Muscle layer of colon (tissue), 2 donors: ENCODE data around the gene TMEM165.

Experiments used
- H3K27ac ChIP-seq: one replicate; pipeline ENCODE4 v1.7.0; 2013; ENCODE audit warnings: low read depth, mild to moderate bottlenecking, low read length, moderate library complexity
- H3K27me3 ChIP-seq, 2 donors: one replicate each; pipeline ENCODE4 v1.7.0; 2013; ENCODE audit warnings: low read length in 2 of 2, mild to moderate bottlenecking in 2 of 2; ENCODE audit not compliant: insufficient read depth in 2 of 2, control insufficient read depth in 1 of 2
- H3K36me3 ChIP-seq: one replicate; pipeline ENCODE4 v1.7.0; 2013; ENCODE audit warnings: mild to moderate bottlenecking, low read length; ENCODE audit not compliant: insufficient read depth
- H3K4me1 ChIP-seq: one replicate; pipeline ENCODE4 v1.7.0; 2013; ENCODE audit warnings: mild to moderate bottlenecking, low read length; ENCODE audit not compliant: insufficient read depth
- H3K4me3 ChIP-seq, 2 donors: one replicate each; pipeline ENCODE4 v1.7.0; 2013; ENCODE audit warnings: low read length in 2 of 2, low read depth in 1 of 2, mild to moderate bottlenecking in 1 of 2, moderate library complexity in 1 of 2
- H3K9ac ChIP-seq: one replicate; pipeline ENCODE4 v1.7.0; 2013; ENCODE audit warnings: low read length
- H3K9me3 ChIP-seq: one replicate; pipeline ENCODE4 v1.7.0; 2013; ENCODE audit warnings: mild to moderate bottlenecking, low read length
- donor health status: abdominal sarcoma.
- donor health status: Adenocarcinoma of cecum.

Gene TMEM165

GRCh38 chr4:55469979-55470378 lies 74.2 kb downstream of the TMEM165 start:
- Histone ChIP-seq H3K9me3 (no peaks in the 10 kb centered on the region), H3K4me3 (no peak overlapping the region), H3K4me1 (no peaks in the 10 kb centered on the region), H3K27ac (no peak overlapping the region), H3K27me3 (no peaks in the 10 kb centered on the region), H3K9ac (no peak overlapping the region), H3K36me3 (peaks cover 26% of the 10 kb centered on the region)
